HepG2 (cell line): ENCODE data around the gene SGPL1. TPM values are rescaled to one million over a fixed set of nuclear protein-coding genes. Genes with fewer than 3 reads are reported as not detected.

ENCODE experiments used
- polyA plus RNA-seq, 8 experiments: library from polyadenylated mRNA; depleted of rRNA in 3 of 8; stranded (reverse) in 7 of 8; unstranded in 1 of 8; fragments of >200 nt; fragmentation: Illumina TruSeq in 4 of 8; extraction: Trizol in 4 of 8; gene quantifications; 2 replicates each; pipeline versions ENCODE4 v1.2.1 to v1.2.3, GENCODE V29; 2011 to 2016; ENCODE audit warnings: low read depth in 4 of 8, missing spikeins in 1 of 8, mixed read lengths in 1 of 8; ENCODE audit not compliant: insufficient read depth in 1 of 8
- total RNA-seq, 5 experiments: library from RNA; depleted of rRNA; stranded (reverse); fragments of >200 nt; fragmentation: Illumina TruSeq; extraction: Trizol; gene quantifications; 2 replicates each; pipeline ENCODE4 v1.2.3, GENCODE V29; 2016; ENCODE audit warnings: low read depth in 1 of 5
- TF ChIP-seq, protein P1 (sequence below), 2 experiments: fragments of 450-650 bp in 1 of 2; sonication (generic) in 1 of 2; formaldehyde crosslinking in 1 of 2; IDR thresholded peaks; 2 replicates each; pipeline versions ENCODE4 v1.6.1 to v1.8.0; 2016 to 2022; ENCODE audit warnings: antibody characterized with exemption in 1 of 2, mild to moderate bottlenecking in 1 of 2, missing genetic modification reagents in 1 of 2

Gene SGPL1
- total and polyA plus RNA-seq, 2 of the 13 experiments (the other 11 are each of a cell fraction or from before 2014, with no cell fraction given) = 17.6 to 25.0 TPM

DNA sequence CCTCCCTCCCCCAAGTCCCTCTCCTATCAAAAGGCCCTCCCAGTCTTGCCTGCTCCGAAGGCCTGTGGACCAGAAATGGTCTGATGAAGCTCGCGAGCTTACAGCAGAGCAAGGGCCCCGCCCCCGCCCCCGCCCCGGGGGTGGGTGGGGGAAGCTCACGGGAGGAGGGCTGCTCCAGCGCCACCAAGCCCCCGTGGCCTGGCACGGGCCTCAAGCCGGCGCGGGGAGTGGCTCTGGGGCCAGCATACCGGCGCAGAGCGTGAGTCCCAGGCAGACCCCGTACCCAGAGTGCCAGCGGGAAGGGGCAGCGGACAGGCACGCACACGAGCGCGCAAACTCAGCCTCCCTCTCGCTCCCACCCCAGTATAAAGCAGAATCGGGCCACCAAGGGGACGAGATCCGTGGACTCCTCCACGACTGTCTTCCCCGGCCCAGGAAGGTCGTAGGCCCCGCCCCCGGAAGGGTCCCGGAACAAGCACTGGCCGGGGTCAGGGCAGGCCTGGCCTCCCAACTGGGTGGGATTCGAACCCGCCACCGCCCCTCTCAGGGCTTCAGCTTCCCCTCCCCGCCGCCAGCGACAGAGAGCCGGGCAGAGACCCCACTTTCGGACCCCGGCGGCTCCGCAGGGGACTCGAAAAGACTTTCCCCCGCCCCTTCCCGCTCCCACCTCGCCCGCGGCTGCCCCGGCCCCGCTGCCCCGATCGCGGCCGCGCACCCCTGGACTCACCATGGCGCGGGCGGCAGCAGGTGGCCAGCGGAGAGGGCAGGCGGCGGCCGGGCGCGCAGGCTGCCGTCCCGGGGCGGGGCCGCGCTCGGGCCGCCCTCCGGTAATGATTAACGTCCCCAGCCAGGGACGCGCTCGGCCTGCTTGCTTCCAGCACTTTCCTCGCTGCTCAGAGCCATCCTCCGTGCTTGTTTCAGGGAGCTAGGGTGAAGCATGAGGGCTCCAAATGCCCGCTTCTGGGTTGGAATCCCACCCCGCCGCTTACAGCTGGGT lies 72.4 kb downstream of the SGPL1 start, which contains the start of gene PCBD1 (continued):
- TF ChIP-seq, protein P1, sequence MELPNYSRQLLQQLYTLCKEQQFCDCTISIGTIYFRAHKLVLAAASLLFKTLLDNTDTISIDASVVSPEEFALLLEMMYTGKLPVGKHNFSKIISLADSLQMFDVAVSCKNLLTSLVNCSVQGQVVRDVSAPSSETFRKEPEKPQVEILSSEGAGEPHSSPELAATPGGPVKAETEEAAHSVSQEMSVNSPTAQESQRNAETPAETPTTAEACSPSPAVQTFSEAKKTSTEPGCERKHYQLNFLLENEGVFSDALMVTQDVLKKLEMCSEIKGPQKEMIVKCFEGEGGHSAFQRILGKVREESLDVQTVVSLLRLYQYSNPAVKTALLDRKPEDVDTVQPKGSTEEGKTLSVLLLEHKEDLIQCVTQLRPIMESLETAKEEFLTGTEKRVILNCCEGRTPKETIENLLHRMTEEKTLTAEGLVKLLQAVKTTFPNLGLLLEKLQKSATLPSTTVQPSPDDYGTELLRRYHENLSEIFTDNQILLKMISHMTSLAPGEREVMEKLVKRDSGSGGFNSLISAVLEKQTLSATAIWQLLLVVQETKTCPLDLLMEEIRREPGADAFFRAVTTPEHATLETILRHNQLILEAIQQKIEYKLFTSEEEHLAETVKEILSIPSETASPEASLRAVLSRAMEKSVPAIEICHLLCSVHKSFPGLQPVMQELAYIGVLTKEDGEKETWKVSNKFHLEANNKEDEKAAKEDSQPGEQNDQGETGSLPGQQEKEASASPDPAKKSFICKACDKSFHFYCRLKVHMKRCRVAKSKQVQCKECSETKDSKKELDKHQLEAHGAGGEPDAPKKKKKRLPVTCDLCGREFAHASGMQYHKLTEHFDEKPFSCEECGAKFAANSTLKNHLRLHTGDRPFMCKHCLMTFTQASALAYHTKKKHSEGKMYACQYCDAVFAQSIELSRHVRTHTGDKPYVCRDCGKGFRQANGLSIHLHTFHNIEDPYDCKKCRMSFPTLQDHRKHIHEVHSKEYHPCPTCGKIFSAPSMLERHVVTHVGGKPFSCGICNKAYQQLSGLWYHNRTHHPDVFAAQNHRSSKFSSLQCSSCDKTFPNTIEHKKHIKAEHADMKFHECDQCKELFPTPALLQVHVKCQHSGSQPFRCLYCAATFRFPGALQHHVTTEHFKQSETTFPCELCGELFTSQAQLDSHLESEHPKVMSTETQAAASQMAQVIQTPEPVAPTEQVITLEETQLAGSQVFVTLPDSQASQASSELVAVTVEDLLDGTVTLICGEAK (IDR thresholded peaks at IDR 0.05) = no peak
- TF ChIP-seq, protein P1 (CRISPR knock-in tag; IDR thresholded peaks at IDR 0.05) = peak; percentile 37; the same call in 1 of the 2 replicates
